Activated B cell treated with CpG ODN at 0.5 μM for 24 hours (primary cell): Measurements from ENCODE around the gene RAG2. TPM values are rescaled to one million over a fixed set of nuclear protein-coding genes. Genes with fewer than 3 reads are reported as not detected.

ENCODE experiments used
- ATAC-seq: fragments of 200-7000 bp; cut with Tn5 transposase; one replicate; pipeline ENCODE4 v1.10.0; 2021; ENCODE audit warnings: low read depth, mild to moderate bottlenecking, moderate library complexity
- CTCF ChIA-PET: fragments of 350-600 bp; sonication (Branson Sonifier 250); formaldehyde crosslinking; loops from one replicate; lab custom pipeline; 2021; ENCODE audit warnings: antibody characterized with exemption; lab: Charles Lee
- POLR2A ChIA-PET: fragments of 350-600 bp; sonication (Branson Sonifier 250); formaldehyde crosslinking; loops from one replicate; lab custom pipeline; 2021; ENCODE audit warnings: antibody characterized with exemption; lab: Charles Lee
- DNase-seq: peaks from one replicate; pipeline ENCODE4 v3.0.0; 2022
- H3K27ac Mint-ChIP-seq: one replicate; pipeline ENCODE4 v1.8.0; 2020; ENCODE audit warnings: mixed read lengths
- H3K27me3 Mint-ChIP-seq: one replicate; pipeline ENCODE4 v1.8.0; 2021; ENCODE audit warnings: mixed read lengths
- H3K36me3 Mint-ChIP-seq: one replicate; pipeline ENCODE4 v1.8.0; 2021; ENCODE audit warnings: low read depth, mixed read lengths
- H3K4me1 Mint-ChIP-seq: one replicate; pipeline ENCODE4 v1.8.0; 2021; ENCODE audit warnings: mixed read lengths
- H3K4me3 Mint-ChIP-seq: one replicate; pipeline ENCODE4 v1.8.0; 2020; ENCODE audit warnings: mild to moderate bottlenecking, mixed read lengths
- H3K9me3 Mint-ChIP-seq: one replicate; pipeline ENCODE4 v1.8.0; 2020; ENCODE audit warnings: mixed read lengths
- intact Hi-C: fragments of 100-400 bp; cut with micrococcal nuclease; formaldehyde crosslinking; loops from one replicate; pipeline ENCODE4 v1.15.1; 2024
- total RNA-seq: library from RNA; stranded (reverse); gene quantifications from 2 replicates; pipeline ENCODE4 v1.2.3, GENCODE V29; 2022
- TF ChIP-seq, protein P1 (sequence below): fragments of 200-600 bp; IDR thresholded peaks from one replicate; pipeline ENCODE4 v1.8.0; 2022; ENCODE audit warnings: antibody characterized with exemption, mild to moderate bottlenecking

Gene RAG2
- total RNA-seq: not detected in 2 replicates

DNA sequence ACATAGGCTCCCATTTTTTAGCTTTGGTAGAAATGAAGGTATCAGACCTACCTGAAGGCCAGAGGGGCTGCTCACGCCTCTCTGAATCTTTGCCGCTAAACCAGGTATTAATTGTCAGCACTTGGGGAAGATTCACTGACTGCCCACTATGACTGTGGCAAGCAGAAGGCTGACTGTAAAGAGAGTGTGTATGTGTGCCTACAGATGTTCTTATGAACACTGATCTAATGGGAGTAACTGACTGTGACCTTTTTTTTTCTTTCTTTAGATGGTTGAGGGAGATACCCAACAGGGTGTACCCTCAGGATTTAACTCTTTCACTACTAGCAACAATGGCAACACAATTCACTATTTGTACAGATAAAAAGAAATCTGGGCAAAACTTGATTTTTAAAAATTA, at the start of gene RAG2:
Gene RAG2 (minus strand): TSS at position 186 of the 400 bp plus-strand sequence. CDS start 4,068 bp downstream, outside the sequence.
- no peak for DNase-seq
- no peak within 1 kb of the TSS for H3K27ac Mint-ChIP-seq
- TF ChIP-seq, protein P1, sequence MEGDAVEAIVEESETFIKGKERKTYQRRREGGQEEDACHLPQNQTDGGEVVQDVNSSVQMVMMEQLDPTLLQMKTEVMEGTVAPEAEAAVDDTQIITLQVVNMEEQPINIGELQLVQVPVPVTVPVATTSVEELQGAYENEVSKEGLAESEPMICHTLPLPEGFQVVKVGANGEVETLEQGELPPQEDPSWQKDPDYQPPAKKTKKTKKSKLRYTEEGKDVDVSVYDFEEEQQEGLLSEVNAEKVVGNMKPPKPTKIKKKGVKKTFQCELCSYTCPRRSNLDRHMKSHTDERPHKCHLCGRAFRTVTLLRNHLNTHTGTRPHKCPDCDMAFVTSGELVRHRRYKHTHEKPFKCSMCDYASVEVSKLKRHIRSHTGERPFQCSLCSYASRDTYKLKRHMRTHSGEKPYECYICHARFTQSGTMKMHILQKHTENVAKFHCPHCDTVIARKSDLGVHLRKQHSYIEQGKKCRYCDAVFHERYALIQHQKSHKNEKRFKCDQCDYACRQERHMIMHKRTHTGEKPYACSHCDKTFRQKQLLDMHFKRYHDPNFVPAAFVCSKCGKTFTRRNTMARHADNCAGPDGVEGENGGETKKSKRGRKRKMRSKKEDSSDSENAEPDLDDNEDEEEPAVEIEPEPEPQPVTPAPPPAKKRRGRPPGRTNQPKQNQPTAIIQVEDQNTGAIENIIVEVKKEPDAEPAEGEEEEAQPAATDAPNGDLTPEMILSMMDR: no peak
- no peak for ATAC-seq
- POLR2A ChIA-PET: no interaction called here
- CTCF ChIA-PET: no interaction called here
- H3K27me3 Mint-ChIP-seq: peaks cover 49% of the 10 kb centered on the region
- intact Hi-C loops: no loop called here
- no peaks in the 10 kb centered on the region for H3K36me3 Mint-ChIP-seq
- H3K9me3 Mint-ChIP-seq: no peaks in the 10 kb centered on the region
- no peak within 1 kb of the TSS for H3K4me3 Mint-ChIP-seq
- peaks cover 8% of the 10 kb centered on the region for H3K4me1 Mint-ChIP-seq

DNA sequence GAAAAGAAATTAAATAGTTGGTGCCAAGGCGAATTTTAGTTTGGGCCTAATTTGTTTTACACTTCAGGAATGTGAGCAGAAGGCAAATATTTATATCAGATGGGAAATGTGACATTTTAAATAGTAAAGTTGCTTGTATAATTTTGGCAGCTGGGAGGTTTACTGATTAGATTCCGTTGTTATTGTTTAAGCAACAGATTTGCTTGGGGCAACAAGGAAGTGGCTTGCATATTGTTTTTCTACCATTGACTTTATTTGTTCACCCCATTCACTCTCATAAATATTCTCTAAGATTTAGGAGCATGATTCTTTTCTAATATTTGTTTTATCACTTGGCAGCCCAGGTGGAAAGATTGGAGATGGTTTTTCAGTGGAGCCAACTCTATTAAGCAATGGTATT, 40.5 kb upstream of the RAG2 start:
- Mint-ChIP-seq H3K4me1 (no peaks in the 10 kb centered on the region), H3K27ac (no peak overlapping the region), H3K9me3 (peaks cover 3% of the 10 kb centered on the region), H3K36me3 (no peaks in the 10 kb centered on the region), H3K4me3 (no peak overlapping the region), H3K27me3 (peaks cover 5% of the 10 kb centered on the region)
- TF ChIP-seq, protein P1: no peak
- DNase-seq (no peak), ATAC-seq (no peak)
- CTCF ChIA-PET: no interaction called here
- intact Hi-C loops: no loop called here
- POLR2A ChIA-PET: no interaction called here

DNA sequence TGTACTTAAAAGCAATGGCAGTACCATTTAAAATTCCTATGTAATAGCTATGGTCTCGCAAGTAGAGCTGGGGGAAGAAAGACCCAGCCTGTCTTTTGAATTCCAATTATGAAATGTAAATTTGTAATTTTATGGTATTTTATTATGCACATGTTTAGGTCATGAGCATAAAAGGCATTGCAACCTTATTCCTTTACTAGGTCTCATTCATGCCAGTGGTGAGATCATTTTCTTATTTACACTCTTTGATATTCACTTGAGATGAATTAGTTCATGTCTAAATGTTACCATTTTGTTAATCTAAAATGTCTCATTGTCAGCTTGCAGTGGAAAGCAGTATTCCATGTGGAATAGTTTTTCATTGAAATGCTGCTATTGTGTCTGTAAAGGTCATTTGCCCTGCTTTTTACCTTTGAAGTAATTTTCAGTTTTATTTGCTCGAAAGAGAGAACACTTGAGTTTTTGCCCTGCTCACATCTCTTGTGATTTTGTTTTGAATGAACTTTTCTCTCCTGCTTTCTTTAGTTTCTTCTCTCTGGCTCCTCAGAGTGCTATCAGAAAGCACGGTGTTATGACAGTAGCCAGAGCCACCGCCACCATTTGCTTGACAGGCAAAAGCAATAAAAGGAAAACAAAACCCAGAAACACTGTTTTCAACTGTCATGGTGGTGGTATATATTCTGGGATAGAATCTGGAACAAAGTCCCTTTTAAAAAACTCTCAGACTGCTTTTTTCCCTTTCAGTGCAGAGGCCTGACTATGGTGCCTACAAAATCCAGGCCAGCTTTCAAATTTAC, 37.2 kb upstream of the RAG2 start:
- CTCF ChIA-PET: no interaction called here
- no peaks in the 10 kb centered on the region for H3K36me3 Mint-ChIP-seq
- H3K9me3 Mint-ChIP-seq: no peaks in the 10 kb centered on the region
- ATAC-seq (no peak), DNase-seq (no peak)
- no peak overlapping the region for H3K4me3 Mint-ChIP-seq
- TF ChIP-seq, protein P1: no peak
- POLR2A ChIA-PET: no interaction called here
- H3K27me3 Mint-ChIP-seq: peaks cover 4% of the 10 kb centered on the region
- H3K4me1 Mint-ChIP-seq: no peaks in the 10 kb centered on the region
- no peak overlapping the region for H3K27ac Mint-ChIP-seq
- intact Hi-C loops: no loop called here

DNA sequence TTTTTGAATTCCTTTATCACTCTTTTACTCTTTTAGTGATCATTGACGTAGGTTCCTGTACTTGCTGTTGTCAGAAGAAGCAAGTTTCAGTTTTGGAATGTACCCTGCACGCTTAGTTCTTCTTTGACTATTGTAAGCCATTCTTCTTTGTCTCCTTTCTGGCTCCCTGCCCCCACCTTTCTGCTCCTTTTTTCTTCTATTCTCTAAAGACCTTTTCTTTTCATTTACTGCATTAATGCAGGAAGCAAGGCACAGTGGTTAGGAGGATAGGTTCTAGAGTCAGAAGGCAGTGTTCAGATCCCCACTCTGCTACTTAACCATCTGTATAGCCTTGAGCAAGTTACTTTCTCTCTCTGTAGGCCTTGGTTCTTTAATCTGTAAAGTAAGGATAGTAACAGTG, 33.7 kb upstream of the RAG2 start:
- ChIA-PET CTCF (no interaction called here), POLR2A (no interaction called here)
- DNase-seq (no peak), ATAC-seq (no peak)
- TF ChIP-seq, protein P1: no peak
- H3K4me3 Mint-ChIP-seq: no peak overlapping the region
- no peaks in the 10 kb centered on the region for H3K9me3 Mint-ChIP-seq
- H3K27ac Mint-ChIP-seq: no peak overlapping the region
- no peaks in the 10 kb centered on the region for H3K36me3 Mint-ChIP-seq
- peaks cover 2% of the 10 kb centered on the region for H3K27me3 Mint-ChIP-seq
- no peaks in the 10 kb centered on the region for H3K4me1 Mint-ChIP-seq
- intact Hi-C loops: no loop called here

DNA sequence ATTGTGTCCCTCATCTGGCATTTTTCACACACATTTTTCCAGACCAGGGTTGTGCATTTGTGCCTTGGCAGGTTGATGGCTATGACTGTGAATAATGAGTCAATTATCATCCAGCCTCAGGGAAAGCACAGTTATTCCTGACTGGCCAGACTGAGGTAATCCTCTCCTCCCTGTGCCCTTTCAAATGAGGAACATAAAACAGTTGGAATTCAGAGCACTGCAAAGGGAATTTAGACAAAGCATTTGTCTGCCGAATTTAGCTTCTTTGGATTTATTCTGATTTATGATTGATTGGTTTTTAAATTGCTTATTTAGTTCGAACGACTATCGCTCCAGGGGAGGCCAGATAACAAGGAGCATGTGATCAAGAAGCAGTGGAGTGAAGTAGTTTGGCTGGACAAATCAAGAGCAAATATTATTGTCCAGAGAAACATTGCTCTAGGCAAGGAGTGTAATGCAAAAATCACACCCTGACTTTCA, 30.8 kb upstream of the RAG2 start:
- peaks cover 10% of the 10 kb centered on the region for H3K27me3 Mint-ChIP-seq
- CTCF ChIA-PET: no interaction called here
- DNase-seq (no peak), ATAC-seq (no peak)
- H3K9me3 Mint-ChIP-seq: no peaks in the 10 kb centered on the region
- intact Hi-C loops: no loop called here
- H3K27ac Mint-ChIP-seq: no peak overlapping the region
- POLR2A ChIA-PET: no interaction called here
- no peaks in the 10 kb centered on the region for H3K36me3 Mint-ChIP-seq
- H3K4me1 Mint-ChIP-seq: no peaks in the 10 kb centered on the region
- TF ChIP-seq, protein P1: no peak
- no peak overlapping the region for H3K4me3 Mint-ChIP-seq
